Skeletal muscle satellite cell (primary cell): ENCODE data around the gene PPFIA3. TPM values are rescaled to one million over a fixed set of nuclear protein-coding genes. Genes with fewer than 3 reads are reported as not detected.

Experiments used
- small RNA-seq: library from RNA; depleted of rRNA; stranded (forward); fragments of <200 nt; gene quantifications from one replicate; pipeline ENCODE3, GENCODE V24; 2012

The PPFIA3 gene

Small RNA genes lying within 50 kb of the gene (small RNA-seq; reads per million reads assigned to genes)
- not detected for gene RN7SL708P
